Measurements from ENCODE around the gene GXYLT1.
"Not testable (repeated sequence)": the region's sequence is repeated elsewhere in the genome, so short reads cannot be mapped to it uniquely, and the experiment has no call there.

Gene GXYLT1

GRCh38 chr12:42059127-42059526 is 85.5 kb downstream of the GXYLT1 start:
- DNase-seq (ENCODE audit: low read depth in 1 of 2, low spot score in 1 of 2) = no peak
- no peak for TF ChIP-seq JUND (IDR thresholded peaks at IDR 0.05; ENCODE audit: low read depth)
- in situ Hi-C loops (cut with HindIII; ENCODE audit: low pct_unique_long_range_greater_than_20kb, low sequenced_read_pairs) = no loop called here

GRCh38 chr12:42056130-42056529 is 88.5 kb downstream of the GXYLT1 start:
- no peak for DNase-seq (ENCODE audit: low read depth in 1 of 2, low spot score in 1 of 2)
- no peak for TF ChIP-seq JUND (IDR thresholded peaks at IDR 0.05; ENCODE audit: low read depth)
- in situ Hi-C loops (cut with HindIII; ENCODE audit: low pct_unique_long_range_greater_than_20kb, low sequenced_read_pairs) = no loop called here

GRCh38 chr12:42053456-42053855 is 91.2 kb downstream of the GXYLT1 start:
- in situ Hi-C loops (cut with HindIII; ENCODE audit: low pct_unique_long_range_greater_than_20kb, low sequenced_read_pairs) = no loop called here

GRCh38 chr12:42048980-42049379 is 95.7 kb downstream of the GXYLT1 start:
- in situ Hi-C loops (cut with HindIII; ENCODE audit: low pct_unique_long_range_greater_than_20kb, low sequenced_read_pairs); DNase-seq (ENCODE audit: low read depth in 1 of 2, low spot score in 1 of 2): not testable (repeated sequence)

More at GRCh38 chr12:42053456-42053855, 91.2 kb downstream of the GXYLT1 start:
- no peak for TF ChIP-seq JUND (IDR thresholded peaks at IDR 0.05; ENCODE audit: low read depth)
- DNase-seq (ENCODE audit: low read depth in 1 of 2, low spot score in 1 of 2) = no peak

- DNase-seq (ENCODE audit: low read depth in 1 of 2, low spot score in 1 of 2) = no peak
- in situ Hi-C loops (cut with HindIII; ENCODE audit: low pct_unique_long_range_greater_than_20kb, low sequenced_read_pairs) = no loop called here
- TF ChIP-seq JUND (IDR thresholded peaks at IDR 0.05; ENCODE audit: low read depth) = no peak
These were observed 105.1 kb downstream of the GXYLT1 start for GRCh38 chr12:42039577-42039976.

GRCh38 chr12:42039176-42039575 is 105.5 kb downstream of the GXYLT1 start:
- in situ Hi-C loops (cut with HindIII; ENCODE audit: low pct_unique_long_range_greater_than_20kb, low sequenced_read_pairs) = no loop called here
- no peak for DNase-seq (ENCODE audit: low read depth in 1 of 2, low spot score in 1 of 2)
- no peak for TF ChIP-seq JUND (IDR thresholded peaks at IDR 0.05; ENCODE audit: low read depth)

GRCh38 chr12:42031847-42032564 is 112.7 kb downstream of the GXYLT1 start:
- in situ Hi-C loops (cut with HindIII; ENCODE audit: low pct_unique_long_range_greater_than_20kb, low sequenced_read_pairs) = no loop called here
- no peak for TF ChIP-seq JUND (IDR thresholded peaks at IDR 0.05; ENCODE audit: low read depth)
- no peak for DNase-seq (ENCODE audit: low read depth in 1 of 2, low spot score in 1 of 2)
